Ovary (tissue), 9 donors: ENCODE data around the gene CPN1. TPM values are rescaled to one million over a fixed set of nuclear protein-coding genes. Genes with fewer than 3 reads are reported as not detected.

Source experiments
- DNase-seq, 5 donors: peaks; one replicate each; pipeline ENCODE4 v3.0.0-alpha.2; 2019 to 2020
- H3K27ac ChIP-seq, 2 donors: fragments of 200-600 bp; one replicate each; pipeline versions ENCODE4 v1.5.1 to v1.8.0; 2019 to 2022
- H3K27me3 ChIP-seq: fragments of 200-600 bp; one replicate; pipeline ENCODE4 v1.8.0; 2022
- H3K36me3 ChIP-seq: fragments of 200-600 bp; sonication (generic); one replicate; pipeline ENCODE4 v1.5.1; 2019
- H3K4me1 ChIP-seq: one replicate; pipeline ENCODE4 v1.8.1; 2013; ENCODE audit warnings: mild to moderate bottlenecking, moderate library complexity; ENCODE audit not compliant: insufficient read depth
- H3K4me3 ChIP-seq: fragments of 200-600 bp; sonication (generic); one replicate; pipeline ENCODE4 v1.5.1; 2017
- H3K9me3 ChIP-seq, 2 donors: fragments of 200-600 bp in 1 of 2; sonication (generic) in 1 of 2; one replicate each; pipeline versions ENCODE4 v1.5.1 to v1.8.1; 2013 to 2019; ENCODE audit warnings: mild to moderate bottlenecking in 1 of 2, moderate library complexity in 1 of 2
- CTCF ChIP-seq, 3 donors: fragments of 450-650 bp in 2 of 3; fragments of 200-600 bp in 1 of 3; IDR thresholded peaks; one replicate each; pipeline versions ENCODE4 v1.5.1 to v1.8.0; 2016 to 2022; ENCODE audit warnings: antibody characterized with exemption in 3 of 3, mild to moderate bottlenecking in 1 of 3
- EP300 ChIP-seq: sonication (generic); formaldehyde crosslinking; IDR thresholded peaks from one replicate; pipeline ENCODE4 v1.6.1; 2017; ENCODE audit warnings: antibody characterized with exemption
- POLR2A ChIP-seq: fragments of 450-650 bp; IDR thresholded peaks from one replicate; pipeline ENCODE4 v1.6.1; 2017; ENCODE audit warnings: antibody characterized with exemption, mild to moderate bottlenecking, moderate library complexity
- whole genome bisulfite sequencing, 3 donors: extraction: QIAGEN DNeasy Blood & Tissue Kit in 1 of 3; methylation state at CpG; one replicate each; pipeline versions ENCODE4 v1.1.5 to v1.1.7; 2013 to 2017; 5-methylcytosine and 5-hydroxymethylcytosine counted together
- intact Hi-C, 4 donors: fragments of 100-400 bp; cut with DNase I; formaldehyde crosslinking; loops; one replicate each; pipeline versions ENCODE4 v1.11.0 to v1.15.1; 2022 to 2023
- polyA plus RNA-seq, 2 donors: library from polyadenylated mRNA; stranded (reverse); fragments of 200-250 nt in 1 of 2; fragments of 350-450 nt in 1 of 2; fragmentation: Illumina TruSeq in 1 of 2; extraction: RNeasy Lipid Tissue Mini Kit (QIAGEN cat#74804) in 1 of 2; gene quantifications; one replicate each; pipeline ENCODE4 v1.2.3, GENCODE V29; 2013 to 2014
- total RNA-seq, 7 donors: library from RNA; depleted of rRNA in 2 of 7; stranded (reverse); fragments of >200 nt in 2 of 7; fragmentation: NEBNext Ultra II Directional in 3 of 7; extraction: Animal tissue kit (Norgen Biotek cat#: 25700) in 3 of 7; gene quantifications; one replicate each; pipeline versions ENCODE4 v1.1.0 to v1.2.4, GENCODE V29; 2016 to 2023
- donor health status: DM: no; HTN: no; CAD: no; lungs with moderate emphysema.
- donor health status: DM: no; HTN: no; CAD: no.
- donor health status: Bipolar disorder and iron deficiency.
- donor health status: DM: yes; HTN: yes; CAD: no.
- donor health status: DM: no; HTN: no; CAD: no.
- donor health status: DM: yes; HTN: yes; CAD: no.

CPN1 gene
- total and polyA plus RNA-seq, 9 donors = not detected

DNA sequence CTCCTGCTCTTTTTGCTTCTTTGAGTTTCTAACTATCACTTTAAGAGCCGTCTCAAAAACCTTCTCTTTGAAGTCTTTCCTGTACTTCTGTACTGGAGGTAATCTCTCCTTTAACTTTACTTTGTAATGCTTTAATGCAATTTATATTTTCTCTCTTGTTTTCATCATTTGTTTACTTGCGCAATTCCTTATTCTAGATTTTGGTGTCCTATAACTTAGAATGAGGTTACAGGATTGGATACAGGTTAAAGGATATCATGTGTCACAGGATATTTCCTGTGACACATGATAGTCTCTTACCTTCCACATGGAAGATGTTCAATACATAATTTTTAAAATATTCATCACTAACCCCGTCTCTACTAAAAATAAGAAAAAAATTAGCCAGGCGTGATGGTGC lies 42.4 kb upstream of the CPN1 start:
- Histone ChIP-seq H3K4me3 (no peak overlapping the region), H3K36me3 (no peaks in the 10 kb centered on the region), H3K27ac (no peak overlapping the region), H3K4me1 (no peaks in the 10 kb centered on the region), H3K27me3 (no peaks in the 10 kb centered on the region), H3K9me3 (no peaks in the 10 kb centered on the region)
- WGBS, 3 donors = 75 to 85% (median 81%) methylated on average over 4 of the region's 4 CpGs
- DNase-seq = no peak
- intact Hi-C loops = no loop called here
- TF ChIP-seq EP300 = no peak
- TF ChIP-seq CTCF (IDR thresholded peaks at IDR 0.05) = no peak
- TF ChIP-seq POLR2A = no peak

DNA sequence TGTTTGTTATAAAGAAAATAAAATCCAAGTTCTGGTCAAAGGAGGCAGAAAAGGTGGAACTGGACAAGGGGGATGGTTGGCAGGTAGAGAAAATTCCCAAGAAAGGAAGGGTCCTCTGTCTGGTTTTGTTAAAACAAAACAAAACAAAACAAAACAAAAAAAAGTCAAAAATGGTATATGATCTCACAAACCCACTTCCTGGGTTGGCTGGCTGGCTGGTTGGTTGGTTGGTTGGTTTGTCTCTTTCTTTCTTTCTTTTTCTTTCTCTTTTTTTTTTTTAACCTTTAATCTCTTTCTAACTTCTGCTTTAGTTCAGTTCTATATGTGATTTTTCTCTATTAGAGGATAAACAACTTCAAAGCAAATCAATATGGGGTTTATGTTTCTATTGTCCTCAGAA lies 41.1 kb upstream of the CPN1 start:
- DNase-seq = no peak
- Histone ChIP-seq H3K27me3 (no peaks in the 10 kb centered on the region), H3K4me1 (no peaks in the 10 kb centered on the region), H3K27ac (no peak overlapping the region), H3K36me3 (no peaks in the 10 kb centered on the region), H3K4me3 (no peak overlapping the region), H3K9me3 (no peaks in the 10 kb centered on the region)
- intact Hi-C loops = no loop called here
- TF ChIP-seq POLR2A = no peak
- TF ChIP-seq EP300 = no peak
- TF ChIP-seq CTCF (IDR thresholded peaks at IDR 0.05) = no peak

DNA sequence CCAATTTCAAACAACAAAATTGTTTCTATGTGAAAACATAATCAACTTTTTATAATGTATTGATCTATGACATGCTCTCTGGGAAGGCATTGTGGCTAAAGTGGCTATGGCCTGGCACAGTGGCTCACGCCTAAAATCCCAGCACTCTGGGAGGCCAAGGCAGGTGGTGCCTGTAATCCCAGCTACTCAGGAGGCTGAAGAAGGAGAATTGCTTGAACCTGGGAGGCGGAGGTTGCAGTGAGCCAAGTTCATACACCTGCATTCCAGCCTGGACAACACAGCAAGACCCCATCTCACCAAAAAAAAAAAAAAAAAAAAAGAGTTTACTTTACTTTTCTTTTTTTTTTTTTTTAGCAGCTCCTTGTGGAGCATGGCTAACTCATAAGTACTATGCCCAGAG lies 38.9 kb upstream of the CPN1 start:
- Histone ChIP-seq H3K36me3 (no peaks in the 10 kb centered on the region), H3K27ac (no peak overlapping the region), H3K4me1 (no peaks in the 10 kb centered on the region), H3K9me3 (no peaks in the 10 kb centered on the region), H3K4me3 (no peak overlapping the region), H3K27me3 (no peaks in the 10 kb centered on the region)
- TF ChIP-seq POLR2A = no peak
- TF ChIP-seq CTCF (IDR thresholded peaks at IDR 0.05) = no peak
- no peak for TF ChIP-seq EP300
- no peak for DNase-seq
- 89 to 98% (median 95%) methylated on average over 2 of the region's 2 CpGs for WGBS, 3 donors
- intact Hi-C loops = no loop called here

GRCh38 chr10:100119726-100120125 lies 38.1 kb upstream of the CPN1 start:
- no peaks in the 10 kb centered on the region for H3K27me3 ChIP-seq
- 77 to 88% (median 82%) methylated on average over 4 of the region's 4 CpGs for WGBS, 3 donors
- no peaks in the 10 kb centered on the region for H3K4me1 ChIP-seq
- no peak for DNase-seq
- TF ChIP-seq CTCF (IDR thresholded peaks at IDR 0.05) = no peak
- no peak for TF ChIP-seq POLR2A
- TF ChIP-seq EP300 = no peak
- H3K4me3 ChIP-seq = no peak overlapping the region
- H3K36me3 ChIP-seq = no peaks in the 10 kb centered on the region
- no peak overlapping the region for H3K27ac ChIP-seq
- H3K9me3 ChIP-seq = no peaks in the 10 kb centered on the region
- intact Hi-C loops = no loop called here
